Measurements from ENCODE around the gene TMC4.

- TF ChIP-seq CTCF (conservative IDR thresholded peaks at IDR 0.05; ENCODE audit: low read depth, low read length) (no peak), EZH2phosphoT487 (IDR thresholded peaks at IDR 0.05; ENCODE audit: borderline replicate concordance, low read length) (no peak), EZH2 (IDR thresholded peaks at IDR 0.05; ENCODE audit: low read length, unreplicated experiment) (no peak)
Measured at GRCh38 chr19:54201172-54201701, 28.3 kb upstream of the TMC4 start.

Data from PC-3 (cell line).